Frontal cortex (tissue), 4 donors: ENCODE measurements around the gene TAF4B. TPM values are rescaled to one million over a fixed set of nuclear protein-coding genes. Genes with fewer than 3 reads are reported as not detected.
A peak's percentile ranks its signal among the peaks of the same experiment; 100 is the strongest.
"Not testable (repeated sequence)": the region's sequence is repeated elsewhere in the genome, so short reads cannot be mapped to it uniquely, and the experiment has no call there.

ENCODE experiments used
- DNase-seq, 2 donors: peaks; one replicate each; pipeline ENCODE4 v3.0.0; 2012; ENCODE audit warnings: low spot score in 2 of 2
- FAIRE-seq: peaks from 2 replicates; lab custom pipeline; 2012; peaks lifted over from hg19 to GRCh38; lab: Jason Lieb, UNC
- total RNA-seq: library from RNA; depleted of rRNA; stranded (reverse); fragments of >200 nt; gene quantifications from one replicate; pipeline ENCODE4 v1.2.3, GENCODE V29; 2014
- donor health status: control.
- donor health status: control.
- donor health status: control.

The TAF4B gene
- total RNA-seq, result 2.0 TPM

DNA sequence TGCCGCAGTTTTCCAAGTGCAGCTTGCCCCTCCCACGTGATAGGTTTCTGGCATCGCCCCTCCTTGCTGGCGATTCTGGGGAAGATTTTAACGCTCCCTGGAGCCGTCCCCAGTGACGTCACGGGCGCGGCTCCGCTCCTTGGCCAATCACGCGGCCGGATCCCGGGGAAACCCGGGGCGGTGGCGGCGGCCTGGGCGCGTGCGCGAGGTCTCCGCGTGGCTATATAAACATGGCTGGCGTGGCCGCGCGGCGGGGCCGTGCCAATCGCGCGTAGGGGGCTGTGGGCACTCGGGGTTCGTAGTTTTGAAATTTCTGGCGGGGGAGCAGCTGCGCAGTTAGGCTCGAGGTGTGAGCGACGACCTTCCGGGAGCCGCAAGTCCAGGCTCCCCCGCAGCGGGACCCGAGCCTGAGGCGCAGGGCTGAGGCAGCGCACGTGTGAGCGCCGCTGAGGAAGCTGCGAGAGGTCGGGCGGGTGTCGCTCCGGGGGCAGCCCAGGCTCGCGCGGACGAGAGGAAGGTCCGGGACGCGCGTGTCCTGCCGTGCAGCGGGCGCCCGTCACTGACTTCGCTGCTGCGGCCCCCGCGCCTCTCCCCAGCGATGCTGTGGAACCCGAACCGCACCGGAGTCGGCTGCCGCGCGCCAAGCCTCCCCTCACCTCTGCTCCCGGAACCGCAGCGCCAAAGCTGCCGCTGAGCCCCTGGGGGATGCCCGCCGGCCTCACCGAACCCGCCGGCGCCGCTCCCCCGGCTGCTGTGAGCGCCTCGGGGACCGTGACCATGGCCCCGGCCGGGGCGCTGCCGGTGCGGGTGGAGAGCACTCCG, at the start of gene TAF4B:
Gene TAF4B, plus strand, starts transcription at position 217 of the 822 bp plus-strand sequence. Its CDS starts 489 bp downstream, at position 706.
- DNase-seq (peak; percentile 79 to 86), FAIRE-seq (no peak)

GRCh38 chr18:26181343-26181826, 44.9 kb upstream of the TAF4B start:
- FAIRE-seq, result no peak

GRCh38 chr18:26183395-26184112, 42.7 kb upstream of the TAF4B start:
- FAIRE-seq, result no peak
- no peak for DNase-seq

More at GRCh38 chr18:26181343-26181826, 44.9 kb upstream of the TAF4B start:
- no peak for DNase-seq

GRCh38 chr18:26185267-26185666, 41.0 kb upstream of the TAF4B start:
- FAIRE-seq, result no peak

DNA sequence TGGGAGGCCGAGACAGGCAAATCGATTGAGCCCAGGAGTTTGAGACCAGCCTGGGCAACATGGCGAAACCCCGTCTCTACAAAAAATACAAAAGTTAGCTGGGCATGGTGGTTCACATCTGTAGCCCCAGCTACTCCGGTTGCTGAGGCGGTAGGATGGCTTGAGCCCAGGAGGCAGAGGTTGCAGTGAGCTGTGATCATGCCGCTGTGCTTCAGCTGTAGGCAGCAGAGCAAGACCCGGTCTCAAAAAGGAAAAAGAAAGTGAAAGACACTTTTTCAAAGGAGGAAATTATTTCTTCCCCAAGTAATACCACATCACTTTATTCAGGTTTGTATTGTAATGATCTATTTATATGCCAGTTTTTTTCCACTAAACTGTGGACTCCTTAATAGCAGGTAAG, 35.7 kb upstream of the TAF4B start:
- no peak for FAIRE-seq
- no peak for DNase-seq

More at GRCh38 chr18:26185267-26185666, 41.0 kb upstream of the TAF4B start:
- no peak for DNase-seq

- no peak for DNase-seq
- no peak for FAIRE-seq
Observed at GRCh38 chr18:26192233-26192632, 34.0 kb upstream of the TAF4B start.

DNA sequence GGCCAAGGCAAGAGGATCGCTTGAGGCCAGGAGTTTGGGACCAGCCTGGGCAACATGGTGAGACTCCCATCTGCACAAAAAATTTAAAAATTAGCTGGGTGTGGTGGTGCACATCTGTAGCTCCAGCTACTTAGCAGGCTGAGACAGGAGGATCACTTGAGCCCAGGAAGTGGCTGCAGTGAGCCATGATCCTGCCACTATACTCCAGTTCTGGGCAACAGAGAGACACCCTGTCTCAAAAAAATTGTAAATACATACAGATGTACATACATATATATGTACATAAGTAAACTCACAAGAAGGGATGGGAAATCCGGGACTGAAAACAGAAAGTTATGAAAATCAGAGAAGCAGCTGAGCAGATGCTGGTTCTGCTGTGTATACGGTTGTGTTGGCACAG, 29.6 kb upstream of the TAF4B start:
- FAIRE-seq (no peak), DNase-seq (no peak)

DNA sequence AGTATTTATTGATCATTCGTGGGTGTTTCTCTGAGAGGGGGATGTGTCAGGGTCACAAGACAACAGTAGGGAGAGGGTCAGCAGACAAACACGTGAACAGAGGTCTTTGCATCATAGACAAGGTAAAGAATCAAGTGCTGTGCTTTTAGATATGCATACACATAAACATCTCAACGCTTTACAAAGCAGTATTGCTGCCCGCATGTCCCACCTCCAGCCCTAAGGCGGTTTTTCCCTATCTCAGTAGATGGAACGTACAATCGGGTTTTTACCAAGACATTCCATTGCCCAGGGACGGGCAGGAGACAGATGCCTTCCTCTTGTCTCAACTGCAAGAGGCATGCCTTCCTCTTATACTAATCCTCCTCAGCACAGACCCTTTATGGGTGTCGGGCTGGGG, 24.2 kb upstream of the TAF4B start:
- not testable (repeated sequence) for DNase-seq, FAIRE-seq

- FAIRE-seq (no peak), DNase-seq (no peak)
Observed at GRCh38 chr18:26205318-26205717, 20.9 kb upstream of the TAF4B start.

DNA sequence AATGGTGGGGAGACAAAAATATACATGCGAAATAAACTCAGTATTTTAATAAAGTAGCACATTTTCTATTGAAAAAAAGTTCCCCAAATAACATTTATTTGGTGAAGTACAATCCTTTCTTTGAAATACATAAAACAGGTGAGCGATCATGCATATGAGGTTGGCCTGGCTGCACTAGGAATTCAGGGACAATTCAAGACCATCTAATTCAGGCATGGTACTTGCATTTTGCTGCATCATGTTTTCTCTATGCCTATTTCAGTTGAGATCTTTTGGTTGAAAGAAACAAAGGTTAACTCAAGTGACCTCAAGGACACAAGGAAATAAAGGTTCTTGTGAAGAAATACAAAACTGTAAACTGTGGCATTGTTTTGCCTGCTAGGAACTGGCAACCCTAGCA, 19.8 kb upstream of the TAF4B start:
- FAIRE-seq, result no peak

GRCh38 chr18:26207937-26208336, 18.3 kb upstream of the TAF4B start:
- DNase-seq, result no peak
- FAIRE-seq, result no peak

More for the DNA sequence above, 19.8 kb upstream of the TAF4B start:
- DNase-seq, result no peak

DNA sequence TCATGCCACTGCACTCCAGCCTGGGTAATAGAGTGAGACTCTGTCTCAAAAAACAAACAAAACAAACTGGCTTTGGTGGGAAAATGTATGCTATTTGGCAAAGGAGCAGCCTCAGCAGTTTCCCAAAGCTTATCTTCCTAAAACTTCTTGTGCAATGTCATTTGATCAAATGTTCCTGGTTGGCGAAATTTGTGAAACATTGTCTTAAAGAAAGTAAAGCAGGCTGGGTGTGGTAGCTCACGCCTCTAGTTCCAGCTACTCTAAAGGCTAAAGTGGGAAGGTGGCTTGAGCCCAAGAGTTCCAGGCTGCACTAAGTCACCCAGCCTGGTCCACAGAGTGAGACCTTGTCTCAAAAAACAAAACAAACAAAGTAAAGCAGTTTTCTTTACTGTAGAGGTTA, 17.3 kb upstream of the TAF4B start:
- DNase-seq (no peak), FAIRE-seq (no peak)

- FAIRE-seq (no peak), DNase-seq (no peak)
Observed at GRCh38 chr18:26210147-26210546, 16.1 kb upstream of the TAF4B start.

DNA sequence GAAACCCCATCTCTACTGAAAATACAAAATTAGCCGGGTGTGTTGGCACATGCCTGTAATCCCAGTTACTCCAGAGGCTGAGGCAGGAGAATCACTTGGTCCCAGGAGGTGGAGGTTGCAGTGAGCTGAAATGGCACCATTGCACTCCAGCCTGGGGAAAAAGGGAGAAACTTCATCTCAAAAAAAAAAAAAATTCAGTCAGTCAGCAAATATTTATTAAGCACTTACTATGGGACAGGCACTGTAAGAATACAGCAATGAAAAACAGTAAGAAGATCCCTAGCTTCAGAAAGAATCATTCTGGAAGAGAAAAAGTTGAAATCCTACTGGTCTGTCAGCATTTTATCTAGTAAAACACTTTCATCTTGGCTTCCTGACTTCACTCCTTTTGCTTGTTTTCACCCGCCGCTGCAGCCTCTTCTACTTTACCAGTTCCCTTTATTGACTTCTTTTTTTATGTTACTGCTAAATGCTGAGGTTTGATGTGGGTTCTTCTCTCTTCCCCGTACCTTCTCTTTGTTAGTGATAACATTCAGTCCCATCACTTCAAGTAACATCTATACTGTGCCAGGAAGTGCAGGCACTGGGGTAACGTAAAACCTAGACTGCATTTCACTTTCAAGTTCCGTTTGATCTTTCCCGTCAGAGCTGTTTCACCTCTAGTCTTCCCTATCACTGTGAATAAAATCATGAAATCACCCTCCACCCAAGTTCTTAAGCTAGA, 10.8 kb upstream of the TAF4B start:
- no peak for DNase-seq
- FAIRE-seq, result no peak

- DNase-seq, result no peak
- FAIRE-seq, result no peak
Observed at GRCh38 chr18:26225022-26225693, 1.1 kb upstream of the TAF4B start.

- FAIRE-seq, result peak; percentile 34
Observed at GRCh38 chr18:26225915-26226228, 373 bp upstream of the TAF4B start.

GRCh38 chr18:26227051-26227670, 916 bp downstream of the TAF4B start:
- DNase-seq, result no peak

More at GRCh38 chr18:26225915-26226228, 373 bp upstream of the TAF4B start:
- DNase-seq, result no peak

DNA sequence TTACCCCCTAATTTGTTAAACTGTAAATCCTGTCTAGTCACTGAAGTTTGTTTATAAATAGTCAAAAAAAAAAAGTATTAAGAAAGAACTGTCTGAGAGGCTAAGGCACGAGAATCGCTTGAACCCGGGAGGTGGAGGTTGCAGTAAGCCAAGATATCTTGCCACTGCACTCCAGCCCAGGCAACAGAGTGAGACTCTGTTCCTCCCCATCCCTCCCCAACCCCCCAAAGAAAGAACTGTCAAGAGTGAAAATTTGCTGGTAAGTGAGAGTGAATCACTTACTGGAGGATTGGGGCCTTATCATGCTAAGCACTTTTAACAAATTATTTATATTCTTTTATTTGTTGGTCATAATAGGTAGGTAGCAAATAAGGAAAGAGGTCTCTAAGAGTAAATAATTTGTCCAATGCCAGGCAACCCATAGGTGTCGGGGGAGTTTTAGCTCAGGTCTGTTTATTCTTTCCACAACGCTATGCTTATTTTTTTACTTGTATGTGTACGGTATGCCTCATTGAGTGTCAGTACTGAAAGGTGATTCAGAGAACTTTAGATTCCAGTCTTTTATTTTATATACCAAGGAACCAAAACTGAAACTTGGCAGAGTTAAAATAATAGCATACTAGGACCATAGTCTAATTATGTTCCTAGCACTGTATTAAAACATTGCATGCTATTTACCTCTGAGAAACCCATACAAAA, 2.5 kb downstream of the TAF4B start:
- no peak for DNase-seq
- no peak for FAIRE-seq

More at GRCh38 chr18:26227051-26227670, 916 bp downstream of the TAF4B start:
- FAIRE-seq, result no peak

- DNase-seq, result no peak
- no peak for FAIRE-seq
Observed at GRCh38 chr18:26230497-26230896, 4.3 kb downstream of the TAF4B start.
